Stomach (tissue), 4 donors: ENCODE measurements around the gene TRIM63.

Experiments used
- POLR2A ChIP-seq, 4 donors: fragments of 450-650 bp; IDR thresholded peaks; one replicate each; pipeline ENCODE4 v1.6.1; 2016; ENCODE audit warnings: antibody characterized with exemption in 4 of 4, control low read depth in 2 of 4, mild to moderate bottlenecking in 1 of 4, moderate library complexity in 1 of 4
- TF ChIP-seq, protein P1 (sequence below), 7 experiments: fragments of 450-650 bp in 4 of 7; fragments of 200-600 bp in 3 of 7; sonication (generic) in 3 of 7; IDR thresholded peaks; one replicate each; pipeline ENCODE4 v1.5.1; 2016 to 2019; ENCODE audit warnings: antibody characterized with exemption in 7 of 7, control low read depth in 2 of 7, mild to moderate bottlenecking in 1 of 7

DNA sequence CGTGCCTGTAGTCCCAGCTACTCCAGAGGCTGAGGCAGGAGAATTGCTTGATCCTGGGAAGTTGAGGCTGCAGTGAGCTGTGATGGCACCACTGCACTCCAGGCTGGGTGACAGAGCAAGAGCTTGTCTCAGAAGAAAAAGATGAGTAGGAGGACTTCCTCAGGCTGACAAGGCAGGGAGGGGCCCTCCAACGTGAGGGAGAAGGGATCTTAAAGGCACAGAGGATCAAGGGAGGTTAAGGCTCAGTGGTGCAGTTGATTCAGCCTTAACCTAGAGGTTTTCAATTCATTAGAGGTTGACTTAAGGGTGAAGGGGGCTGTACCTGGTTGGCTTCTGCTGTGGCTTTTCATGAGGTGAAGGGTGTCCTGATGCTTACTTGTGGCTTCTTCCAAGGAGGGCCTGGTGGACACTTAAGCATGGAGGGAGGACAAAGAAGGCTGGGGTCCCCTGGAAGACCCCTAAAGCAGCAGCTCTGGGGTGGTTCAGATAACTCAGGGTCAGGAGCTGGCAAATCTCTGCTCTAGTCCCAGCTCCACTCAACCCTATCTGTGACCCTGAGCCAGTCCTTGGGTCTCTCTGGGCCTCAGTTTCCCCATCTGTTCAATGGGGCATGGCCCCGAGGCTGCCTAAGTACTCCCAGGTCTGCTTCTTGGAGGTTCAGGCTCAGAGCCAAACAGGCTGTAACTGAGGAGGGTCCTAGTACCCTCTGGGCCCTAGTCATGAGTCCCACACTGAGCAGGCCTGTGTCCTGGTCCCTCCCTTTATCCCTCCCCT is 39.5 kb downstream of the TRIM63 start:
- no peak for TF ChIP-seq POLR2A (IDR thresholded peaks at IDR 0.05)
- TF ChIP-seq, protein P1, sequence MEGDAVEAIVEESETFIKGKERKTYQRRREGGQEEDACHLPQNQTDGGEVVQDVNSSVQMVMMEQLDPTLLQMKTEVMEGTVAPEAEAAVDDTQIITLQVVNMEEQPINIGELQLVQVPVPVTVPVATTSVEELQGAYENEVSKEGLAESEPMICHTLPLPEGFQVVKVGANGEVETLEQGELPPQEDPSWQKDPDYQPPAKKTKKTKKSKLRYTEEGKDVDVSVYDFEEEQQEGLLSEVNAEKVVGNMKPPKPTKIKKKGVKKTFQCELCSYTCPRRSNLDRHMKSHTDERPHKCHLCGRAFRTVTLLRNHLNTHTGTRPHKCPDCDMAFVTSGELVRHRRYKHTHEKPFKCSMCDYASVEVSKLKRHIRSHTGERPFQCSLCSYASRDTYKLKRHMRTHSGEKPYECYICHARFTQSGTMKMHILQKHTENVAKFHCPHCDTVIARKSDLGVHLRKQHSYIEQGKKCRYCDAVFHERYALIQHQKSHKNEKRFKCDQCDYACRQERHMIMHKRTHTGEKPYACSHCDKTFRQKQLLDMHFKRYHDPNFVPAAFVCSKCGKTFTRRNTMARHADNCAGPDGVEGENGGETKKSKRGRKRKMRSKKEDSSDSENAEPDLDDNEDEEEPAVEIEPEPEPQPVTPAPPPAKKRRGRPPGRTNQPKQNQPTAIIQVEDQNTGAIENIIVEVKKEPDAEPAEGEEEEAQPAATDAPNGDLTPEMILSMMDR (IDR thresholded peaks at IDR 0.05): no peak
